Loucy (cell line): ENCODE data around the gene FBXO36.

ENCODE experiments used
- H2AFZ ChIP-seq: fragments of 200-600 bp; sonication (generic); 2 replicates; pipeline ENCODE4 v1.6.0; 2016; ENCODE audit warnings: antibody characterized with exemption, mild to moderate bottlenecking, low read length, moderate library complexity
- H3F3A ChIP-seq: fragments of 200-600 bp; 2 replicates; pipeline ENCODE4 v1.6.0; 2016; ENCODE audit warnings: antibody characterized with exemption, low read depth, mild to moderate bottlenecking
- H3K27me3 ChIP-seq: fragments of 200-600 bp; sonication (generic); 2 replicates; pipeline ENCODE4 v1.6.1; 2014; ENCODE audit warnings: low read length, mild to moderate bottlenecking; ENCODE audit not compliant: insufficient read depth, poor library complexity, severe bottlenecking
- H3K36me3 ChIP-seq: fragments of 200-600 bp; sonication (generic); 2 replicates; pipeline ENCODE4 v1.6.1; 2016; ENCODE audit warnings: low read length; ENCODE audit not compliant: insufficient read depth
- H3K4me1 ChIP-seq: fragments of 200-600 bp; sonication (generic); 2 replicates; pipeline ENCODE4 v1.5.1; 2014; ENCODE audit warnings: low read length, mild to moderate bottlenecking; ENCODE audit not compliant: insufficient read depth, poor library complexity, severe bottlenecking
- H3K4me2 ChIP-seq: fragments of 200-600 bp; sonication (generic); 2 replicates; pipeline ENCODE4 v1.6.0; 2014; ENCODE audit warnings: antibody characterized with exemption, low read length, low read depth, mild to moderate bottlenecking; ENCODE audit not compliant: poor library complexity, severe bottlenecking
- H3K4me3 ChIP-seq: fragments of 200-600 bp; sonication (generic); 2 replicates; pipeline ENCODE4 v1.5.1; 2014; ENCODE audit warnings: low read length, mild to moderate bottlenecking, mixed read lengths; ENCODE audit not compliant: poor library complexity, severe bottlenecking
- H3K79me2 ChIP-seq: fragments of 200-600 bp; sonication (generic); 2 replicates; pipeline ENCODE4 v1.6.1; 2014; ENCODE audit warnings: low read length; ENCODE audit not compliant: insufficient read depth
- H3K9ac ChIP-seq: fragments of 200-600 bp; sonication (generic); 2 replicates; pipeline ENCODE4 v1.6.0; 2014; ENCODE audit warnings: mild to moderate bottlenecking, low read depth, low read length, moderate library complexity; ENCODE audit not compliant: poor library complexity, severe bottlenecking
- H3K9me2 ChIP-seq: fragments of 200-600 bp; sonication (generic); replicated peaks from 2 replicates; pipeline ENCODE4 v1.6.1; 2016; ENCODE audit warnings: low read depth, low read length, mixed read lengths
- H3K9me3 ChIP-seq: fragments of 200-600 bp; sonication (generic); 2 replicates; pipeline ENCODE4 v1.6.1; 2014; ENCODE audit warnings: mild to moderate bottlenecking, antibody characterized with exemption, low read length, low read depth; ENCODE audit not compliant: insufficient read depth
- H4K20me1 ChIP-seq: fragments of 200-600 bp; sonication (generic); 2 replicates; pipeline ENCODE4 v1.6.0; 2014; ENCODE audit warnings: antibody characterized with exemption, low read length, mild to moderate bottlenecking; ENCODE audit not compliant: insufficient read depth, poor library complexity, severe bottlenecking
- CTCF ChIP-seq: fragments of 200-600 bp; sonication (generic); conservative IDR thresholded peaks from 2 replicates; pipeline ENCODE4 v1.5.1; 2014; ENCODE audit warnings: mild to moderate bottlenecking, antibody characterized with exemption, low read length
- EZH2phosphoT487 ChIP-seq: fragments of 200-600 bp; IDR thresholded peaks from 2 replicates; pipeline ENCODE4 v1.6.1; 2018; ENCODE audit warnings: antibody characterized with exemption, mild to moderate bottlenecking, moderate library complexity, borderline replicate concordance

Gene FBXO36

GRCh38 chr2:229922449-229923386 is at the start of gene FBXO36:
TSS of gene FBXO36 (plus strand) at chr2:229922503. CDS start at chr2:229922514, 11 bp downstream.
- Histone ChIP-seq H3F3A (no peaks in the 10 kb centered on the region), H3K4me1 (peaks cover 40% of the 10 kb centered on the region), H3K79me2 (peaks cover 47% of the 10 kb centered on the region), H3K4me3 (peak within 1 kb of the TSS; percentile 85), H4K20me1 (peaks cover 34% of the 10 kb centered on the region), H3K4me2 (peak within 1 kb of the TSS; percentile 99), H3K36me3 (no peaks in the 10 kb centered on the region), H3K27me3 (no peaks in the 10 kb centered on the region), H3K9ac (peak within 1 kb of the TSS; percentile 83), H3K9me3 (no peaks in the 10 kb centered on the region), H3K9me2 (no peaks in the 10 kb centered on the region), H2AFZ (peak within 1 kb of the TSS; percentile 99)
- TF ChIP-seq CTCF (no peak), EZH2phosphoT487 (no peak)

- no peaks in the 10 kb centered on the region for H3K27me3 ChIP-seq
- H3K9me2 ChIP-seq: no peaks in the 10 kb centered on the region
- peaks cover 44% of the 10 kb centered on the region; the same call in 1 of the 2 replicates for H3K36me3 ChIP-seq
- no peaks in the 10 kb centered on the region for H3F3A ChIP-seq
- TF ChIP-seq EZH2phosphoT487 (no peak), CTCF (no peak)
- peaks cover 22% of the 10 kb centered on the region for H4K20me1 ChIP-seq
- H3K79me2 ChIP-seq: peaks cover 75% of the 10 kb centered on the region
- no peak overlapping the region for H3K9ac ChIP-seq
- H3K4me2 ChIP-seq: no peak overlapping the region
- no peak overlapping the region for H3K4me3 ChIP-seq
- H3K4me1 ChIP-seq: peaks cover 4% of the 10 kb centered on the region
- H3K9me3 ChIP-seq: no peaks in the 10 kb centered on the region
- no peak overlapping the region for H2AFZ ChIP-seq
These were observed 49.2 kb upstream of the FBXO36 start for GRCh38 chr2:229873123-229873581.

GRCh38 chr2:229874647-229875046 is 47.7 kb upstream of the FBXO36 start:
- Histone ChIP-seq H3K9me2 (no peaks in the 10 kb centered on the region), H3K4me1 (peaks cover 4% of the 10 kb centered on the region), H3K9ac (no peak overlapping the region), H3K4me3 (no peak overlapping the region), H3K27me3 (no peaks in the 10 kb centered on the region), H2AFZ (no peak overlapping the region), H3K9me3 (no peaks in the 10 kb centered on the region), H3K36me3 (peaks cover 43% of the 10 kb centered on the region; the same call in 1 of the 2 replicates), H3K79me2 (peaks cover 61% of the 10 kb centered on the region), H3F3A (no peaks in the 10 kb centered on the region), H3K4me2 (no peak overlapping the region), H4K20me1 (peaks cover 10% of the 10 kb centered on the region)
- TF ChIP-seq EZH2phosphoT487 (no peak), CTCF (no peak)
